Body of pancreas (tissue), 4 donors: ENCODE results near the gene LINC00632.

Experiments
- POLR2A ChIP-seq, 3 donors: fragments of 450-650 bp; IDR thresholded peaks; one replicate each; pipeline ENCODE4 v1.6.1; 2016; ENCODE audit warnings: antibody characterized with exemption in 3 of 3, mild to moderate bottlenecking in 2 of 3
- TF ChIP-seq, protein P1 (sequence below), 7 experiments: fragments of 450-650 bp in 4 of 7; fragments of 200-600 bp in 3 of 7; sonication (generic) in 3 of 7; IDR thresholded peaks; one replicate each; pipeline ENCODE4 v1.5.1; 2016 to 2019; ENCODE audit warnings: antibody characterized with exemption in 7 of 7

DNA sequence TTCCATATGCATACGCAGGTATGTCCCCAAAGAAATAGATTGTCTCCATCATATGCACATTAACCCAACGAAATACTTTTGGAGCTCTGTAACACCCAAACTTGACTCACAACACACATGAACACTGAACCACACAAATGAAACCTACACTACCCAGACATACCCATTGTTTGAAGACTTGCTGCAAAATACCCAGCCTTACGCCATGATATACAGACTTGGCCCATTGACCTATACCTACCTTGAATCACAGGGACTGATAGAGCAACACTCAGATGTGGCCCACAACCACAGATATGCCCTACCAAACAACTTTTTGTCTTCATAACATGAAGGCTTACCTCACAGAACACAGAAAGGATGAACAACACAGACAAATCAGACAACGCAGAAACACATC, 15.9 kb downstream of the LINC00632 start:
- no peak for TF ChIP-seq POLR2A (IDR thresholded peaks at IDR 0.05)
- TF ChIP-seq, protein P1, sequence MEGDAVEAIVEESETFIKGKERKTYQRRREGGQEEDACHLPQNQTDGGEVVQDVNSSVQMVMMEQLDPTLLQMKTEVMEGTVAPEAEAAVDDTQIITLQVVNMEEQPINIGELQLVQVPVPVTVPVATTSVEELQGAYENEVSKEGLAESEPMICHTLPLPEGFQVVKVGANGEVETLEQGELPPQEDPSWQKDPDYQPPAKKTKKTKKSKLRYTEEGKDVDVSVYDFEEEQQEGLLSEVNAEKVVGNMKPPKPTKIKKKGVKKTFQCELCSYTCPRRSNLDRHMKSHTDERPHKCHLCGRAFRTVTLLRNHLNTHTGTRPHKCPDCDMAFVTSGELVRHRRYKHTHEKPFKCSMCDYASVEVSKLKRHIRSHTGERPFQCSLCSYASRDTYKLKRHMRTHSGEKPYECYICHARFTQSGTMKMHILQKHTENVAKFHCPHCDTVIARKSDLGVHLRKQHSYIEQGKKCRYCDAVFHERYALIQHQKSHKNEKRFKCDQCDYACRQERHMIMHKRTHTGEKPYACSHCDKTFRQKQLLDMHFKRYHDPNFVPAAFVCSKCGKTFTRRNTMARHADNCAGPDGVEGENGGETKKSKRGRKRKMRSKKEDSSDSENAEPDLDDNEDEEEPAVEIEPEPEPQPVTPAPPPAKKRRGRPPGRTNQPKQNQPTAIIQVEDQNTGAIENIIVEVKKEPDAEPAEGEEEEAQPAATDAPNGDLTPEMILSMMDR (IDR thresholded peaks at IDR 0.05) = no peak
